SHP77 treated with DMSO at 0.1 percent for 48 hours (cell line): ENCODE data around the gene SLC7A5.
"Not testable (repeated sequence)": the region's sequence is repeated elsewhere in the genome, so short reads cannot be mapped to it uniquely, and the experiment has no call there.

Source experiments
- DNase-seq: peaks from one replicate; lab custom pipeline; 2025; lab: John Stamatoyannopoulos, UW

The SLC7A5 gene

DNA sequence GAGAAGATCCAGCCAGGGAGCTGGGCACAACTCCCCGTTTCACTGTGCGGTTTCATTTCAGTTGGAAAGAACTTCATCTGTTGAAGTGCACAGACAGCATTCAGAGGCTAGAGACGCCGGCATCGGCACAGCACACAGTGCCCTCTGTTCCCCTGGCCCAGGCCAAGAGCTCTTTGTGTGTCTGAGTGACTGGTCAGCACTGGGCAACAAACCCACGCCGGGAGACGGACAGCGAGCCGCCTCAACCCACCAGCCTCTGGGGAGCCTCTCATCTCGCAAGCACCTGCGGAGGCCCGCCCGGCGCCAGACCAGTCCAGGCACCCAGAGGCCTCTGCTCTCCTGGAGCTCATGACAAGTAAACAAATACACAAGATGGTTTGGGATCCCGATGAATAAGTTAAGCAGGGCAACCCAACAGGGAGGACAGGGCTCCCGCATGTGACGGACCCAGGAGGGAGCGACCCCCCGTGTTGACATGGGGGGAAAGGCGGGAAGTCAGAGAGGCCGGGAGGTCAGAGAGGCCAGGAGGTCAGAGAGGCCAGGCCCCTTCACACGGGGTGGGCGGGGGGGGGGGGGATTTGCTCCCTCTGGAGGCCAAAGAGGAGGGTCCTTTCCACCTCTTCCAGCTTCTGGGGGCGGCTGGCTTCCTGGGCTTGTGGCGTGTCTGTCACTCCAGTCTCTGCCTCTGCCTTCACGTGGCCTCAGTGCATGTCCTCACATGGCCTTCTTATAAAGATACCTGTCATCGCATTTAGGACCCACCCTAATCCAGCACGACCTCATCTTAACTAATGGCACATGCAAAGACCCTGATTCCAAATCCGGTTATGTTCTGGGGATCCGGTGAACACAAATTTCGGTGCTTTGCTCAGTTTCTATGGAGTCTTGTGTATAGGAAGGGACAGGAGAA, 77.8 kb downstream of the SLC7A5 start:
- no peak for DNase-seq

DNA sequence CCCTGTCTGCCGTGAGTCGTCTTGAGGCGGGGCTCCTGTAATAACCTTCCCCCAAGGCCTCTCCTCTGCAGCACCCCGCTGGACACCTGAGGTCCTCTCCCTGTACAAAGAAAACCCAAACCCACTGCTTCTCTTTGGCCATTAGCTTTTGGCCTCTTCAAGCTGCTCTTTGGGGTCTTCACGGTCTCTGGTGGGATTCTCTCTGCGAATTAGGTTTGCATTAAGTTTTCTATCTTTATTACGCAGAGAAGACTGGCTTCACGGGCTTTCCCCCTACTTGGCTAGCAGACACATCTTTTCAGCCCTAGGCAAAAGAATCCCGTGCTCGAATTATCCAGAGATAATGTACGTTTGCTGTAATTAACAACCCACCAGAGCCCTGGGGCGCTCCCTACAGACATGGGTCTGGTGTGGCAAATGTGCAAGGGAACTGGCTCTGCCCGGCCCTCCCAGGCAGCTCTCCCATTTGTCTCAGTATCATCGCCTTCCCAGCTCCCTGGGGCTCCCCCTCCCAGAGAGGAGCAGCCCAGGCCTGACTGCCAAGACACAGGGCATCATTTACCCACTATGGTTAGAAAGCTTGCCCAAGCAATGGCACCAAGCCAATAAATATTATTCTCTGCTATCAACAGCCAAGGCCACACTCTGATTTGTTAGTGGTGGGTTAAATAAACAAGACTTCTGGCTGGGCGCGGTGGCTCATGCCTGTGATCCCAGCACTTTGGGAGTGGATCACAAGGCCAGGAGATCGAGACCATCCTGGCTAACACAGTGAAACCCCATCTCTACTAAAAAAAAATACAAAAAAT, 78.8 kb downstream of the SLC7A5 start:
- peak; percentile 23 for DNase-seq

DNA sequence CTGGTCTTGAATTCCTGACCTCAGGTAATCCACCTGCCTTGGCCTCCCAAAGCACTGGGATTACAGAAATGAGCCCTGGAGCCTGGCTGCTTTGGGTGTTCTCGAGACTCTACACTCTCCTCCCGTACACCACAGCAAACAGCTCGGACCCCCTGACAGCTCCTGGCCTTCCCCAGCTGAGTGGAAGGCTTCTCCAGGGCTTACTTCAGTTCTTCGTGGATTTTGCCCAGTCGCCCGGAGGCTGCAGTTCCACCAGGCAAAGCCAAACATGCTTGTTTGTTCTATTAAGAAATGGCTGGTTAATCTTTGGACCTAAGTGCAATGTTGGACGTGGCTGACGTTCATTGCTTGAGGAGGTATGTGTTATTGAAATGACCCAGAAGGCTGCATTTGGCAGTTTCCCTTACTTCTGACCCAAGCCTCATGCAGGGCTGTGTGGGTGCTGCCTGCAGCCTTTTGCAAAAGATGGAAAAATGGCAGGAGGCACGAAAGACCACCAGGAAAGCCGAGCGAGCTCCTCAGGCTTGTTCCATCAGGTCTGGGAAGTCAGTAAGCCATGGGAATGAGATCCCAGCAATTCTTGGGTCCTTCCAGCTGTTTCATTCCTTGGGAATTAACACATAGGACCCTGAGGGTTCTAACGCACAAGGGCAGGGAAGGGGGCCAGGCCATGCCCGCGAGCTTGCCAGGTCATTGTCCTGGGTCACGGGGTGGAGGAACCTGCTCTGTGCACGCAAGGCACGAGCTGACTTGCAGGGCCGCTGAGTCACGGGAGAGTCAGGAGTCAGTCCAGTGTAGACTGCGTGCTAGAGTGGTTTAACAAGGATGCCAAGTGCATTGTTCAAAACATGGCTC, 79.6 kb downstream of the SLC7A5 start:
- no peak for DNase-seq

DNA sequence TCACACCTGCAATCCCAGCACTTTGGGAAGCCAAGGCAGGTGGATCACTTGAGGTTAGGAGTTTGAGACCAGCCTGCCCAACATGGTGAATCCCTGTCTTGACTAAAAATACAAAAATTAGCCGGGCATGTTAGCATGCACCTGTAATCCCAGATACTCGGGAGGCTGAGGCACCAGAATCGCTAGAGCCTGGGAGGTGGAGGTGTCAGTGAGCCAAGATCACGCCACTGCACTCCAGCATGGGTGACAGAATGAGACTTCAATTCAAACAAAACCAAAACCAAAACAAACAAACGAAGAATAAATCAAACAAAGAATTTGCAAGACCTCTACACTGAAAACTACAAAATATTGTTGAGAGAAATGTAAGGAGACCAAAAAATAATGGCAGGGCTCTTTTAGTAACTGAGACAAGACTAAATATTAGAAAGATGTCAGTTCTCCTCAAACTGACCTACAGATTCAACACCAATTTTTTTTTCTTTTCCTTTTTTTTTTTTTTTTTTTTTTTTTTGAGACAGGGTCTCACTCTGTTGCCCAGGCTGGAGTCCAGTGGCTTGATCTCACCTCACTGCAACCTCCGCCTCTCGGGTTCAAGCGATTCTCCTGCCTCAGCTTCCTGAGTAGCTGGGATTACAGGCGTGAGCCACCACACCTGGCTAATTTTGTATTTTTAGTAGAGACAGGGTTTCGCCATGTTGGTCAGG, 80.4 kb downstream of the SLC7A5 start:
- not testable (repeated sequence) for DNase-seq

DNA sequence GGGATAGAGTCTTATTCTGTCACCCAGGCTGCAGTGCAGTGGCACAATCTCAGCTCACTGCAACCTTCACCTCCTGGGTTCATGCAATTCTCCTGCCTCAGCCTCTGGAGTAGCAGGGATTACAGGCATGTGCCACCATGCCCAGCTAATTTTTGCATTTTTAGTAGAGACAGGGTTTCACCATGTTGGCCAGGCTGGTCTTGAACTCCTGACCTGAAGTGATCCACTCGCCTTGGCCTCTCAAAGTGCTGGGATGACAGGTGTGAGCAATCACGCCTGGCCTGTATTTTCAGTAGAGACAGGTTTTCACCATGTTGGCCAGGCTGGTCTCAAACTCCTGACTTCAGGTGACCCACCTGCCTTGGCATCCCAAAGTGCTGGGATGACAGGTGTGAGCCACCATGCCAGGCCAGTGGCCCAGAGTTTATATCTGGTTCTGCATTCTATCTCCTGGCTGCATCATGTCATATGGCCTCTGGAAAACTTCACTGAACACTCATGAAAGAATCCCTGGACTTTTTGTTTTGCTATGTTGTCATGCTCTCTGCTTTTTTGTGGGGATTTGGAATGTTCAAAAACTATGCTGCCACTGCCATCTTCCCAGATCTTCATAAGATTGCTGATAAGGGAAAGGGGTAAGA, 81.7 kb downstream of the SLC7A5 start:
- DNase-seq: not testable (repeated sequence)

GRCh38 chr16:87784812-87785211, 84.5 kb downstream of the SLC7A5 start:
- no peak for DNase-seq

DNA sequence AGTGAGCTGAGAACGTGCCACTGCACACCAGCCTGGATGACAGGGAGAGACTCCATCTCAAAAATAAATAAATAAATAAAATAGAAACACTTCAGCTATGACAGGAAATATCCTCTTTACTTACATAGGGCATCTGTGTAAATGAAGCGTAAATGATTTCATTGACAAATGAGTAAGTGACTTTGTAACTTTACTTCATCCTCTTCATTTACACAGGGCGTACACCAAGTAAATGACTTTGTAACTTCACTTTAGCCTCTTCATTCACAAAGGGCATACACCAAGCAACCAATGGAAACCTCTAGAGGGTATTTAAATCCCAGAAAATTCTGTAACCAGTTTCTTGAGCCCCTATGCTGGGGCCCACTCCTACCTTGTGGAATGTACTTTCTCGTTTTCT, 87.3 kb downstream of the SLC7A5 start:
- no peak for DNase-seq

GRCh38 chr16:87780385-87780989, 88.8 kb downstream of the SLC7A5 start:
- DNase-seq: peak; percentile 67
